ENCODE data around the gene MICAL2.

DNA sequence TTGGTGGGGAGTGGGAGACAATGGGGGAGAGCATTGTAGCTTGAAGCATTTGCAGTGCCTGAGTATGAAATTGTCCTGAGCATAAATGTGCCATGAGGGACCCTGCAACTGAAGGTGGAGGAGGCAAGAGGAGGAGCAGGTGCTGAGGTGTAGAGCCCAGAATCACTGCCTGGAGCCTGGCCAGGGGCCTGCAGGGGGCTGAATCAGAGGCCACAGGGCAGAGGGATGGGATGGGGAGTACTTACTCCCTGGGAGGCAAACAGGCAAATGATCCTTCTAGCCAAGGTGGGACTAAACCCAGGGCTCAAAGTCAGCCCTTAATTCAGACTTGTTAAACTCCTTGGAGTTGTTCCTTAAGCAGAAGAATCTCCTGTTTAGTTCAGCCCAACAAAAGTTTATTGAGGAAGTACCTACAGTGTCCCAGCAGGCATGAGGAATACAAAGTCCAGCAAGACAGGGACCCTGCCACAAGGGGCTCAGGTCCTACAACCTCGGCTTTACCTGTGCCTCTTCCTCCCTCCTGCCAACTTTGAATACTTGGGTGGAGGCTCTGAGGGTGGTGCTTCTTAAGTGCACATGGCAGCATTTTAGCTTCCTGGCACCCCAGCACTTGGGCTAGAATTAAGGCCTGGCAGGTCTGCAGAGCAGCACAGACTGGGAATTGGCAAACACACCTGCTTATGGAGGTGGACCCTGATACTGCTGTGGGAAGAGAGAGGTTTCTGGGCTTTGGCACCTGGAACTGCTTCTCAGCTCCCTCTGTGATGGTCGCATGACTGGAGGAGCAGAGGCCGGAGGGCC is 20.0 kb downstream of the MICAL2 start:
- TF ChIP-seq JUN (IDR thresholded peaks at IDR 0.05; ENCODE audit: borderline replicate concordance, insufficient read depth, insufficient read length, low read depth) = no peak
- no peak for TF ChIP-seq POLR2A (IDR thresholded peaks at IDR 0.05; ENCODE audit: low read depth, low read length)
- TF ChIP-seq, protein P1, sequence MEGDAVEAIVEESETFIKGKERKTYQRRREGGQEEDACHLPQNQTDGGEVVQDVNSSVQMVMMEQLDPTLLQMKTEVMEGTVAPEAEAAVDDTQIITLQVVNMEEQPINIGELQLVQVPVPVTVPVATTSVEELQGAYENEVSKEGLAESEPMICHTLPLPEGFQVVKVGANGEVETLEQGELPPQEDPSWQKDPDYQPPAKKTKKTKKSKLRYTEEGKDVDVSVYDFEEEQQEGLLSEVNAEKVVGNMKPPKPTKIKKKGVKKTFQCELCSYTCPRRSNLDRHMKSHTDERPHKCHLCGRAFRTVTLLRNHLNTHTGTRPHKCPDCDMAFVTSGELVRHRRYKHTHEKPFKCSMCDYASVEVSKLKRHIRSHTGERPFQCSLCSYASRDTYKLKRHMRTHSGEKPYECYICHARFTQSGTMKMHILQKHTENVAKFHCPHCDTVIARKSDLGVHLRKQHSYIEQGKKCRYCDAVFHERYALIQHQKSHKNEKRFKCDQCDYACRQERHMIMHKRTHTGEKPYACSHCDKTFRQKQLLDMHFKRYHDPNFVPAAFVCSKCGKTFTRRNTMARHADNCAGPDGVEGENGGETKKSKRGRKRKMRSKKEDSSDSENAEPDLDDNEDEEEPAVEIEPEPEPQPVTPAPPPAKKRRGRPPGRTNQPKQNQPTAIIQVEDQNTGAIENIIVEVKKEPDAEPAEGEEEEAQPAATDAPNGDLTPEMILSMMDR (IDR thresholded peaks at IDR 0.05; ENCODE audit: extremely low read depth in 1 of 2, insufficient read depth in 1 of 2, low read depth in 1 of 2, low read length in 2 of 2) = no peak
- TF ChIP-seq POLR2AphosphoS5 (IDR thresholded peaks at IDR 0.05; ENCODE audit: insufficient read depth, low read depth, low read length) = no peak

All from endothelial cell of umbilical vein (primary cell).